ENCODE measurements around the gene CACNA1A.

The CACNA1A gene

DNA sequence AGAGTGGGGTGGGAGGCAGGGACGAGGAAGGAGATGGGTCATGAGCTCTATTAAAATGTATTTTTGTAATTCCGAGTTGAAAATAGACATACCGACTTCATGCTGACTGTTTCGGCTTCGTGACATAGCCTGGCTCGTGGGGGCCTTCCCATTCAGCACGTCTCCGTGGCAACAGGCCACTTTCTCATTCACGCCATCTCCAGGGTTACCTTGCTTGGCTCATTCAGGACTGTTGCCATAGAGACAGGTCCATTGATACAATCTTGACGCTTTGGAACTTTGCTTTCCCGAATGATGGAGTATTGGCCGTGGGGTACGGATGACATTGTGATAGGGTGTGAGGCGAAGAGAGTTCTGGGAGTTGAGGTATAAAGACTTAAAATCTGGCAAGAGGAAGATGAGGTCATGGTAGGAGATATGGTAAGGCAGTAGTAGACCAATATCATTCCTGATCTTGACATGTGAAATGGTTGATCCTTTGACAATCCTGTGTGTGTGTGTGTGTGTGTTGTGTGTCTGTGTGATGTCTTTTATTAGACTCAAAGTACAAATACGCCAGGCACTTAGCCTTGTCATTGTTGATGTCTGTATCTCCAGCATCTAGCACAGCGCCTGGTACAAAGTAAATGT is 97.3 kb downstream of the CACNA1A start:
- no peak overlapping the region for H3K23ac ChIP-seq (ENCODE audit: low read length)
- no peak overlapping the region for H3K4me2 ChIP-seq (ENCODE audit: low read length)
- H3K79me2 ChIP-seq (ENCODE audit: control insufficient read depth, insufficient read depth, low read length, poor library complexity), result no peaks in the 10 kb centered on the region
- H3K4ac ChIP-seq (ENCODE audit: low read depth, low read length), result no peak overlapping the region
- WGBS (ENCODE audit: extremely low coverage, insufficient coverage, insufficient read length), result no CpG with 5 or more reads among the region's 16 CpGs
- H3K18ac ChIP-seq (ENCODE audit: low read length), result no peak overlapping the region
- H3K9ac ChIP-seq (ENCODE audit: low read length), result no peak overlapping the region
- H2BK12ac ChIP-seq (ENCODE audit: low read length), result no peak overlapping the region
- no peak overlapping the region for H3K14ac ChIP-seq (ENCODE audit: low read length)
- DNase-seq, result no peak
- no peak overlapping the region for H3K27ac ChIP-seq (ENCODE audit: low read depth, low read length)
- peaks cover 2% of the 10 kb centered on the region for H3K9me3 ChIP-seq (ENCODE audit: insufficient read depth, low read depth, low read length)
- H3K27me3 ChIP-seq (ENCODE audit: insufficient read depth, low read length), result no peaks in the 10 kb centered on the region
- H4K12ac ChIP-seq (ENCODE audit: low read depth, low read length), result no peak overlapping the region
- H2AFZ ChIP-seq (ENCODE audit: insufficient read depth, low read length, poor library complexity), result no peak overlapping the region
- H3K79me1 ChIP-seq (ENCODE audit: low read length), result no peaks in the 10 kb centered on the region
- no peaks in the 10 kb centered on the region for H3K36me3 ChIP-seq (ENCODE audit: control insufficient read depth in 1 of 2, insufficient read depth in 2 of 2, low read length in 2 of 2)
- H2BK5ac ChIP-seq (ENCODE audit: low read depth, low read length, poor library complexity), result no peak overlapping the region
- H2BK120ac ChIP-seq (ENCODE audit: insufficient read depth, low read length, poor library complexity), result no peak overlapping the region
- H4K8ac ChIP-seq (ENCODE audit: low read depth, low read length), result no peak overlapping the region
- no peak overlapping the region for H4K91ac ChIP-seq (ENCODE audit: low read depth, low read length)
- no peaks in the 10 kb centered on the region for H3K4me1 ChIP-seq (ENCODE audit: control insufficient read depth in 1 of 2, insufficient read depth in 2 of 2, low read length in 2 of 2)
- no peak overlapping the region for H2AK5ac ChIP-seq (ENCODE audit: low read length)
- H3K4me3 ChIP-seq (ENCODE audit: low read depth, low read length), result no peak overlapping the region

- Histone ChIP-seq H4K8ac (ENCODE audit: low read depth, low read length) (no peak overlapping the region), H2BK12ac (ENCODE audit: low read length) (no peak overlapping the region), H3K4ac (ENCODE audit: low read depth, low read length) (no peak overlapping the region), H3K9me3 (ENCODE audit: insufficient read depth, low read depth, low read length) (peaks cover 2% of the 10 kb centered on the region), H3K9ac (ENCODE audit: low read length) (no peak overlapping the region), H3K27ac (ENCODE audit: low read depth, low read length) (no peak overlapping the region), H2AK5ac (ENCODE audit: low read length) (no peak overlapping the region), H3K79me1 (ENCODE audit: low read length) (no peaks in the 10 kb centered on the region), H3K36me3 (ENCODE audit: control insufficient read depth in 1 of 2, insufficient read depth in 2 of 2, low read length in 2 of 2) (no peaks in the 10 kb centered on the region), H2BK5ac (ENCODE audit: low read depth, low read length, poor library complexity) (no peak overlapping the region), H2AFZ (ENCODE audit: insufficient read depth, low read length, poor library complexity) (no peak overlapping the region), H3K14ac (ENCODE audit: low read length) (no peak overlapping the region), H3K27me3 (ENCODE audit: insufficient read depth, low read length) (no peaks in the 10 kb centered on the region), H4K12ac (ENCODE audit: low read depth, low read length) (no peak overlapping the region), H3K79me2 (ENCODE audit: control insufficient read depth, insufficient read depth, low read length, poor library complexity) (no peaks in the 10 kb centered on the region), H3K18ac (ENCODE audit: low read length) (no peak overlapping the region), H2BK120ac (ENCODE audit: insufficient read depth, low read length, poor library complexity) (no peak overlapping the region), H4K91ac (ENCODE audit: low read depth, low read length) (no peak overlapping the region), H3K4me1 (ENCODE audit: control insufficient read depth in 1 of 2, insufficient read depth in 2 of 2, low read length in 2 of 2) (no peaks in the 10 kb centered on the region), H3K23ac (ENCODE audit: low read length) (no peak overlapping the region), H3K4me3 (ENCODE audit: low read depth, low read length) (no peak overlapping the region), H3K4me2 (ENCODE audit: low read length) (no peak overlapping the region)
- no peak for DNase-seq
- WGBS (ENCODE audit: extremely low coverage, insufficient coverage, insufficient read length), result no CpG with 5 or more reads among the region's 7 CpGs
Observed at GRCh38 chr19:13404236-13404635, 102.0 kb downstream of the CACNA1A start.

DNA sequence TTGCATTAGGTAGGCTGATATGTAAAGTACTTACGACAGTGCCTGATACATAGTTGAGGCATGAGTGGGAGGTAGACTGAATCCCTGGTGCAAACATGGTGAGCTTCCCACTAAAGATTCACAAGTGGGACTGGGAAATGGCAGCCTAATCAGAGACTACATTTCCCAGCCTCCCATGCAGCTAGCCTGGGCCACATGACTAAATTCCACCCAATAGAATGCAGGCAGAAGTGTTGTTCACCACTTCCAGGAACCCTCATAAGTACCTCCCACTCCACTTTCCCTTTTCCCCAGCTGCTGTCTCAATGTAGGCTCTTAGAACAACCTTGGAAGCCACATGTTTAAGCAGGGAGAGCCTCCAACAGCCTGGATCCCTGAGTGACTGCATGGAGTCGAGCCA is 104.9 kb downstream of the CACNA1A start:
- Histone ChIP-seq H3K27me3 (ENCODE audit: insufficient read depth, low read length) (no peaks in the 10 kb centered on the region), H4K8ac (ENCODE audit: low read depth, low read length) (no peak overlapping the region), H3K79me2 (ENCODE audit: control insufficient read depth, insufficient read depth, low read length, poor library complexity) (no peaks in the 10 kb centered on the region), H3K14ac (ENCODE audit: low read length) (no peak overlapping the region), H3K23ac (ENCODE audit: low read length) (no peak overlapping the region), H3K27ac (ENCODE audit: low read depth, low read length) (no peak overlapping the region), H3K4me3 (ENCODE audit: low read depth, low read length) (no peak overlapping the region), H2BK12ac (ENCODE audit: low read length) (no peak overlapping the region), H2BK5ac (ENCODE audit: low read depth, low read length, poor library complexity) (no peak overlapping the region), H3K4ac (ENCODE audit: low read depth, low read length) (no peak overlapping the region), H3K79me1 (ENCODE audit: low read length) (no peaks in the 10 kb centered on the region), H3K36me3 (ENCODE audit: control insufficient read depth in 1 of 2, insufficient read depth in 2 of 2, low read length in 2 of 2) (no peaks in the 10 kb centered on the region), H3K9me3 (ENCODE audit: insufficient read depth, low read depth, low read length) (no peaks in the 10 kb centered on the region), H2BK120ac (ENCODE audit: insufficient read depth, low read length, poor library complexity) (no peak overlapping the region), H3K9ac (ENCODE audit: low read length) (no peak overlapping the region), H3K4me2 (ENCODE audit: low read length) (no peak overlapping the region), H2AFZ (ENCODE audit: insufficient read depth, low read length, poor library complexity) (no peak overlapping the region), H3K4me1 (ENCODE audit: control insufficient read depth in 1 of 2, insufficient read depth in 2 of 2, low read length in 2 of 2) (no peaks in the 10 kb centered on the region), H4K91ac (ENCODE audit: low read depth, low read length) (no peak overlapping the region), H2AK5ac (ENCODE audit: low read length) (no peak overlapping the region), H4K12ac (ENCODE audit: low read depth, low read length) (no peak overlapping the region), H3K18ac (ENCODE audit: low read length) (no peak overlapping the region)
- no peak for DNase-seq
- no CpG with 5 or more reads among the region's 2 CpGs for WGBS (ENCODE audit: extremely low coverage, insufficient coverage, insufficient read length)

GRCh38 chr19:13400296-13400695 is 106.0 kb downstream of the CACNA1A start:
- no peak overlapping the region for H3K27ac ChIP-seq (ENCODE audit: low read depth, low read length)
- H3K79me1 ChIP-seq (ENCODE audit: low read length), result no peaks in the 10 kb centered on the region
- H3K79me2 ChIP-seq (ENCODE audit: control insufficient read depth, insufficient read depth, low read length, poor library complexity), result no peaks in the 10 kb centered on the region
- no peak for DNase-seq
- no peaks in the 10 kb centered on the region for H3K9me3 ChIP-seq (ENCODE audit: insufficient read depth, low read depth, low read length)
- no peak overlapping the region for H4K8ac ChIP-seq (ENCODE audit: low read depth, low read length)
- H3K4ac ChIP-seq (ENCODE audit: low read depth, low read length), result no peak overlapping the region
- no peak overlapping the region for H3K9ac ChIP-seq (ENCODE audit: low read length)
- H2AK5ac ChIP-seq (ENCODE audit: low read length), result no peak overlapping the region
- no peak overlapping the region for H3K4me3 ChIP-seq (ENCODE audit: low read depth, low read length)
- no peak overlapping the region for H2AFZ ChIP-seq (ENCODE audit: insufficient read depth, low read length, poor library complexity)
- H4K12ac ChIP-seq (ENCODE audit: low read depth, low read length), result no peak overlapping the region
- H3K27me3 ChIP-seq (ENCODE audit: insufficient read depth, low read length), result no peaks in the 10 kb centered on the region
- no peak overlapping the region for H2BK12ac ChIP-seq (ENCODE audit: low read length)
- no peak overlapping the region for H3K14ac ChIP-seq (ENCODE audit: low read length)
- H3K23ac ChIP-seq (ENCODE audit: low read length), result no peak overlapping the region
- H2BK120ac ChIP-seq (ENCODE audit: insufficient read depth, low read length, poor library complexity), result no peak overlapping the region
- no peak overlapping the region for H3K4me2 ChIP-seq (ENCODE audit: low read length)
- H2BK5ac ChIP-seq (ENCODE audit: low read depth, low read length, poor library complexity), result no peak overlapping the region
- H4K91ac ChIP-seq (ENCODE audit: low read depth, low read length), result no peak overlapping the region
- H3K4me1 ChIP-seq (ENCODE audit: control insufficient read depth in 1 of 2, insufficient read depth in 2 of 2, low read length in 2 of 2), result no peaks in the 10 kb centered on the region
- H3K36me3 ChIP-seq (ENCODE audit: control insufficient read depth in 1 of 2, insufficient read depth in 2 of 2, low read length in 2 of 2), result no peaks in the 10 kb centered on the region
- H3K18ac ChIP-seq (ENCODE audit: low read length), result no peak overlapping the region

Measured in trophoblast cell (in vitro differentiated cells and primary cell).